HCT116 (cell line): ENCODE measurements around the gene CASTOR1. TPM values are rescaled to one million over a fixed set of nuclear protein-coding genes. Genes with fewer than 3 reads are reported as not detected.

ENCODE experiments used
- ATAC-seq: fragments of 200-7000 bp; cut with Tn5 transposase; 2 replicates; pipeline ENCODE4 v1.9.1; 2020; ENCODE audit warnings: mild to moderate bottlenecking, moderate library complexity
- BruUV-seq: library from RNA; stranded (reverse); fragments of 400-500 nt; replicated peaks from 2 replicates; lab custom pipeline; 2021; lab: Mats Ljungman, UMichigan
- CTCF ChIA-PET: fragments of 300-600 bp; sonication (Branson Sonifier 250); formaldehyde crosslinking; loops from one replicate; lab custom pipeline; 2021; ENCODE audit warnings: antibody characterized with exemption; lab: Charles Lee
- POLR2A ChIA-PET: fragments of 300-600, 350-600 bp; sonication (Branson Sonifier 250); formaldehyde crosslinking; loops from one replicate; lab custom pipeline; 2021; ENCODE audit warnings: antibody characterized with exemption; lab: Charles Lee
- RAD21 ChIA-PET, 2 experiments: fragments of 300-600 bp; sonication (Branson Sonifier 250); formaldehyde crosslinking; loops; one replicate each; lab custom pipeline; 2023; ENCODE audit warnings: low total read pairs in 2 of 2; ENCODE audit not compliant: uncharacterized antibody in 2 of 2, unreplicated experiment in 2 of 2, low non-redundant PET in 1 of 2; lab: Charles Lee
- DNase-seq: peaks from one replicate; pipeline ENCODE4 v3.0.0-alpha.2; 2010; ENCODE audit warnings: low read depth, low spot score
- H2AFZ ChIP-seq: fragments of 200-600 bp; shearing (Covaris generic), sonication (generic); 2 replicates; pipeline ENCODE4 v1.6.1; 2017; ENCODE audit warnings: low read depth, mixed run types, mixed read lengths, antibody characterized with exemption, low read length; ENCODE audit not compliant: poor library complexity, severe bottlenecking
- H3K27ac ChIP-seq: 2 replicates; pipeline ENCODE4 v1.5.1; 2012; ENCODE audit warnings: low read depth, low read length
- H3K27me3 ChIP-seq: fragments of 200-600 bp; sonication (generic); 2 replicates; pipeline ENCODE4 v1.6.1; 2016; ENCODE audit warnings: mixed run types, low read length, mixed read lengths; ENCODE audit not compliant: insufficient read depth
- H3K36me3 ChIP-seq, 2 experiments: fragments of 200-500 bp in 1 of 2; fragments of 200-600 bp in 1 of 2; sonication (Bioruptor generic) in 1 of 2; sonication (generic) in 1 of 2; 2 replicates each; pipeline versions ENCODE4 v1.5.1 to v1.6.1; 2014 to 2016; ENCODE audit warnings: low read length in 2 of 2, inconsistent platforms in 1 of 2, mixed read lengths in 1 of 2, mixed run types in 1 of 2; ENCODE audit not compliant: insufficient read depth in 2 of 2, control insufficient read depth in 1 of 2
- H3K4me1 ChIP-seq, 2 experiments: fragments of 200-600 bp in 1 of 2; sonication (generic) in 1 of 2; 2 replicates each; pipeline versions ENCODE4 v1.5.1 to v1.6.1; 2012 to 2017; ENCODE audit warnings: low read length in 2 of 2, inconsistent platforms in 1 of 2, mild to moderate bottlenecking in 1 of 2, mixed read lengths in 1 of 2, mixed run types in 1 of 2, moderate library complexity in 1 of 2; ENCODE audit not compliant: insufficient read depth in 2 of 2, control insufficient read depth in 1 of 2
- H3K4me2 ChIP-seq: fragments of 200-600 bp; sonication (generic); 2 replicates; pipeline ENCODE4 v1.6.1; 2017; ENCODE audit warnings: mixed run types, low read length, mixed read lengths
- H3K4me3 ChIP-seq, 2 experiments: fragments of 200-600 bp in 1 of 2; sonication (generic) in 1 of 2; replicated peaks in 1 of 2; 2 replicates each; pipeline ENCODE4 v1.5.1; 2011 to 2016; ENCODE audit warnings: low read length in 2 of 2, control low read depth in 1 of 2, low read depth in 1 of 2, mild to moderate bottlenecking in 1 of 2, mixed read lengths in 1 of 2, mixed run types in 1 of 2
- H3K79me2 ChIP-seq: fragments of 200-600 bp; sonication (generic); 2 replicates; pipeline ENCODE4 v1.6.1; 2017; ENCODE audit warnings: mild to moderate bottlenecking, mixed run types, low read length, moderate library complexity, mixed read lengths; ENCODE audit not compliant: insufficient read depth
- H3K9ac ChIP-seq: fragments of 200-600 bp; sonication (generic); 2 replicates; pipeline ENCODE4 v1.6.1; 2016; ENCODE audit warnings: low read length, mixed read lengths
- H3K9me2 ChIP-seq: fragments of 200-600 bp; sonication (generic), shearing (Covaris generic); 2 replicates; pipeline ENCODE4 v1.6.1; 2017; ENCODE audit warnings: mixed run types, mild to moderate bottlenecking, moderate library complexity; ENCODE audit not compliant: insufficient read depth
- H3K9me3 ChIP-seq, 2 experiments: fragments of 200-500 bp in 1 of 2; fragments of 200-600 bp in 1 of 2; sonication (Bioruptor generic) in 1 of 2; sonication (generic) in 1 of 2; 2 replicates each; pipeline ENCODE4 v1.6.1; 2014 to 2017; ENCODE audit warnings: low read length in 2 of 2, mixed read lengths in 2 of 2, inconsistent platforms in 1 of 2, low read depth in 1 of 2, mild to moderate bottlenecking in 1 of 2, mixed run types in 1 of 2, moderate library complexity in 1 of 2; ENCODE audit not compliant: control insufficient read depth in 1 of 2, insufficient read depth in 1 of 2
- H4K20me1 ChIP-seq: fragments of 200-600 bp; sonication (generic), shearing (Covaris generic); 2 replicates; pipeline ENCODE4 v1.6.1; 2017; ENCODE audit warnings: mixed run types, mild to moderate bottlenecking, moderate library complexity; ENCODE audit not compliant: insufficient read depth
- CBX3 ChIP-seq: IDR thresholded peaks from 2 replicates; pipeline ENCODE4 v1.6.1; 2012; ENCODE audit warnings: low read depth
- CEBPB ChIP-seq: IDR thresholded peaks from 2 replicates; pipeline ENCODE4 v1.6.1; 2012; ENCODE audit warnings: low read depth
- CTCF ChIP-seq, 3 experiments: fragments of 200-600 bp in 1 of 3; sonication (generic) in 1 of 3; IDR thresholded peaks in 2 of 3; conservative IDR thresholded peaks in 1 of 3; 2 replicates each; pipeline ENCODE4 v1.5.1; 2012 to 2017; ENCODE audit warnings: low read depth in 2 of 3, low read length in 2 of 3, antibody characterized with exemption in 1 of 3, borderline replicate concordance in 1 of 3, control low read depth in 1 of 3, mild to moderate bottlenecking in 1 of 3, mixed read lengths in 1 of 3, mixed run types in 1 of 3, moderate library complexity in 1 of 3; ENCODE audit not compliant: insufficient read depth in 1 of 3
- EGR1 ChIP-seq: IDR thresholded peaks from 2 replicates; pipeline ENCODE4 v1.6.1; 2012; ENCODE audit warnings: low read depth
- ELF1 ChIP-seq: IDR thresholded peaks from 2 replicates; pipeline ENCODE4 v1.6.1; 2012; ENCODE audit warnings: low read depth, borderline replicate concordance
- EZH2 ChIP-seq: fragments of 200-600 bp; sonication (generic); IDR thresholded peaks from 2 replicates; pipeline ENCODE4 v1.6.1; 2017; ENCODE audit warnings: antibody characterized with exemption, mixed run types
- EZH2phosphoT487 ChIP-seq: fragments of 200-600 bp; IDR thresholded peaks from 2 replicates; pipeline ENCODE4 v1.6.1; 2018; ENCODE audit warnings: antibody characterized with exemption, borderline replicate concordance
- FOSL1 ChIP-seq: IDR thresholded peaks from 2 replicates; pipeline ENCODE4 v1.6.1; 2012; ENCODE audit warnings: low read depth
- JUND ChIP-seq: IDR thresholded peaks from 2 replicates; pipeline ENCODE4 v1.6.1; 2012
- MAX ChIP-seq: IDR thresholded peaks from 2 replicates; pipeline ENCODE4 v1.6.1; 2012
- RAD21 ChIP-seq: IDR thresholded peaks from 2 replicates; pipeline ENCODE4 v1.6.1; 2012; ENCODE audit warnings: low read depth, mild to moderate bottlenecking
- REST ChIP-seq: IDR thresholded peaks from 2 replicates; pipeline ENCODE4 v1.6.1; 2012; ENCODE audit warnings: low read depth
- SIN3A ChIP-seq: IDR thresholded peaks from 2 replicates; pipeline ENCODE4 v1.6.1; 2012; ENCODE audit warnings: low read depth
- SP1 ChIP-seq: IDR thresholded peaks from 2 replicates; pipeline ENCODE4 v1.6.1; 2012; ENCODE audit warnings: low read depth
- SRF ChIP-seq: IDR thresholded peaks from 2 replicates; pipeline ENCODE4 v1.6.1; 2012; ENCODE audit warnings: low read depth
- TCF7L2 ChIP-seq: IDR thresholded peaks from 2 replicates; pipeline ENCODE4 v1.7.0; 2011; ENCODE audit warnings: borderline replicate concordance, inconsistent platforms; ENCODE audit not compliant: insufficient read depth, insufficient read length; ENCODE audit errors: extremely low read depth
- ZBTB33 ChIP-seq: IDR thresholded peaks from 2 replicates; pipeline ENCODE4 v1.6.1; 2011; ENCODE audit warnings: mild to moderate bottlenecking, low read length, moderate library complexity; ENCODE audit not compliant: insufficient replicate concordance; ENCODE audit errors: extremely low read depth
- ZFX ChIP-seq: fragments of 450-650 bp; IDR thresholded peaks from 2 replicates; pipeline ENCODE4 v1.6.1; 2017
- ZNF274 ChIP-seq: fragments of 200-500 bp; sonication (Bioruptor generic); IDR thresholded peaks from 2 replicates; pipeline ENCODE4 v1.6.1; 2014; ENCODE audit warnings: mild to moderate bottlenecking, low read depth, low read length, inconsistent platforms
- intact Hi-C: fragments of 100-400 bp; cut with micrococcal nuclease; formaldehyde crosslinking; loops from 2 replicates; pipeline ENCODE4 v1.10.0; 2022
- total RNA-seq: library from RNA; stranded (reverse); gene quantifications from one replicate; pipeline ENCODE4 v1.2.1, GENCODE V29; 2021; ENCODE audit not compliant: unreplicated experiment

CASTOR1 gene
- total RNA-seq, 1 experiment from 2014 or later: 6.5 TPM

GRCh38 chr22:30304495-30305244 lies 15.4 kb upstream of the CASTOR1 start:
- ATAC-seq (peak; percentile 49), DNase-seq (no peak)
- Histone ChIP-seq H3K79me2 (no peaks in the 10 kb centered on the region), H3K9ac (peak overlapping the region; percentile 22), H3K27ac (peak overlapping the region; percentile 86), H3K4me1 (peaks cover 66 to 84% of the 10 kb centered on the region in 2 experiments), H4K20me1 (no peaks in the 10 kb centered on the region), H3K4me3 (peak overlapping the region in 1 of 2 experiments; percentile 5; a peak in 1 of 4 replicates), H3K4me2 (peak overlapping the region; percentile 52), H3K27me3 (no peaks in the 10 kb centered on the region), H3K9me3 (no peaks in the 10 kb centered on the region), H2AFZ (no peak overlapping the region), H3K9me2 (no peaks in the 10 kb centered on the region), H3K36me3 (no peaks in the 10 kb centered on the region; a peak in 1 of 4 replicates)
- ChIA-PET POLR2A (interaction anchor here (2.3 kb wide), 1 partner anchor 22 kb away, joined by 7 read pairs; the partner anchor contains the start of gene TBC1D10A), RAD21 (no interaction called here), CTCF (no interaction called here)
- BruUV-seq: no TSS peak
- intact Hi-C loops: no loop called here
- TF ChIP-seq REST (no peak), SIN3A (peak; percentile 52; the same call in 1 of the 2 replicates), EZH2 (no peak), ZFX (no peak), JUND (peak; percentile 64), FOSL1 (peak; percentile 62; the same call in 1 of the 2 replicates), CTCF (IDR thresholded peaks at IDR 0.05 in 2 of 3, conservative IDR thresholded peaks at IDR 0.05 in 1 of 3; ENCODE audit: borderline replicate concordance in 1 of 3, insufficient read depth in 1 of 3, low read depth in 2 of 3, low read length in 2 of 3) (no peak), EGR1 (no peak), ZBTB33 (no peak), RAD21 (no peak; the same call in 1 of the 2 replicates), SP1 (peak; percentile 81), EZH2phosphoT487 (no peak), MAX (no peak; the same call in 1 of the 2 replicates), SRF (no peak), CBX3 (peak; percentile 63; the same call in 1 of the 2 replicates), TCF7L2 (no peak), CEBPB (peak; percentile 55; the same call in 1 of the 2 replicates), ELF1 (no peak; the same call in 1 of the 2 replicates), ZNF274 (no peak)
